NT2/D1 (cell line): Measurements from ENCODE around the gene AGBL4.

ENCODE experiments used
- SUZ12 ChIP-seq: IDR thresholded peaks from 2 replicates; pipeline ENCODE4 v1.6.1; 2011; ENCODE audit not compliant: insufficient read length, insufficient read depth; ENCODE audit errors: extremely low read depth
- YY1 ChIP-seq: IDR thresholded peaks from 2 replicates; pipeline ENCODE4 v1.6.1; 2011; ENCODE audit not compliant: insufficient read length, insufficient read depth
- ZNF274 ChIP-seq: IDR thresholded peaks from 2 replicates; pipeline ENCODE4 v1.6.1; 2011; ENCODE audit warnings: mild to moderate bottlenecking, low read depth, low read length

- no peak for TF ChIP-seq ZNF274
- TF ChIP-seq SUZ12, result no peak
- no peak for TF ChIP-seq YY1
Measured at GRCh38 chr1:49626472-49626871, 397.3 kb downstream of the AGBL4 start.
